ENCODE results near the gene PTPRO.

The PTPRO gene

GRCh38 chr12:15646581-15646980, 324.3 kb downstream of the PTPRO start:
- no peak for DNase-seq (ENCODE audit: low spot score)
